HG03039 (cell line): ENCODE data around the gene CEMP1.

Source experiments
- ATAC-seq: cut with Tn5 transposase; IDR thresholded peaks from one replicate; pipeline ENCODE4 v1.9.1; 2021; ENCODE audit warnings: mild to moderate bottlenecking, moderate library complexity; ENCODE audit not compliant: unreplicated experiment

Gene CEMP1

DNA sequence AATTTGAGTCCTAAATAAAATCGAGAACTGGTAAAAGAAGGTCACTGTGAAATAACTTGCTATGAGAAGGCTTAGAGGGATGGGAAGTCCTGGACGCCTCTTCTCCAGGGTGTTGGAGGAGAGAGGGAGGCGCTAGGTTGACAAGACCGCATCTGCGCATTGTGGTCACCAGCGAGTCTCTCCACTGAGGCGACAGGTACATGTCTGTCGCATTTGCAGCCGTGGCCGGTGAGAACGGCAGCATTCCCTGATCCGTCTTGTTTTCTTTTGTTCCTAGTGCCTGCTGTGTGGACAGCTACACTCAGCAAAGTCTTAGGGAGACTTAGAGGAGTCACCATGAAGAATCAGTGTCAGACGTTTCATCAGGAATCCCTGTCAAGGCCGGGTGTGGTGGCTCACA lies 25.5 kb downstream of the CEMP1 start:
- no peak for ATAC-seq

DNA sequence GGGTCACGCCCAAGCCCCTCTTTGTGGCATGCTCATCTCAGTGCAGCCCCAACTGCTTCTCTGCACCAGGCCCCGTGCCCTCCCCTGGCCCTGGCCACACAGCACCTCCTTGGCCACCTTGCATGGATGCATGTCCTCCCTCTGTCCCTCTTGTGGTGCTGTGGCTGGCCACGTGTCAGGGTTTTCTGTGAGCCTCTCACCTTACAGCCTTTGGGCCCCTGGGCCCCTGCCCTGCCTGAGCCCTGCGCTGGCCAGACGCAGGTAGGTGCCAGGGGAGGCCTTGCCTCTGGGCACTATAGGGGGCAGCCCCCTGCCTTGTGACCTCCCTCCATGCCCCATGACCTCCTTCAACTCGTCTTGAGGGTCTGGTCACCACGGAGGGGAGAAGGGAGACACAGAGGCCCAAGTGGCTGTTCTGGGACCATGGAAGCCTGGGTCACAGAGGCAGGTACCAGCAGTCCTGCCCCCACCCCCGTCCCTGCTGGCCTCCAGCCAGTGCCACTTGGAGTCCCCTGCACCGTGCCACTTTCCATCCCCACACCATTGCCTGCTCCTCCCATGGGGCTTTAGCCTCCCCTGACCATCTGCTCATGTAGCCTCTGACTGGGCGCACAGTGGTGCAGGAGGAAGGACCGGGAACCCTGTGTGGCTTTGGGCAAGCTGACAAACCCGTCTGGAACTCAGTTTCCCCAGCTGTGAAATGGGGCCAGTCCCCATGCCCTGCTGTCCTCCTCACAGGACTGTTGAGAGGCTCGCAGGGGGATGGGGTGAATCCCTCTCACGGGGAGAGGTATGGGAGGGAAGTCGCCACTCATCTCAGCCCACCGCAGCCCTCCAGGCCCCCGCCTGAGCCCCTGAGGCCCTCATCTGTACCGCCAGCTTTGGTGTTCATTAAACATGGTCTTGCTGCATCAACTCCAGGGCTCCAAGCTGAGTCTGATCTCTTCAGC lies 29.0 kb downstream of the CEMP1 start:
- no peak for ATAC-seq

DNA sequence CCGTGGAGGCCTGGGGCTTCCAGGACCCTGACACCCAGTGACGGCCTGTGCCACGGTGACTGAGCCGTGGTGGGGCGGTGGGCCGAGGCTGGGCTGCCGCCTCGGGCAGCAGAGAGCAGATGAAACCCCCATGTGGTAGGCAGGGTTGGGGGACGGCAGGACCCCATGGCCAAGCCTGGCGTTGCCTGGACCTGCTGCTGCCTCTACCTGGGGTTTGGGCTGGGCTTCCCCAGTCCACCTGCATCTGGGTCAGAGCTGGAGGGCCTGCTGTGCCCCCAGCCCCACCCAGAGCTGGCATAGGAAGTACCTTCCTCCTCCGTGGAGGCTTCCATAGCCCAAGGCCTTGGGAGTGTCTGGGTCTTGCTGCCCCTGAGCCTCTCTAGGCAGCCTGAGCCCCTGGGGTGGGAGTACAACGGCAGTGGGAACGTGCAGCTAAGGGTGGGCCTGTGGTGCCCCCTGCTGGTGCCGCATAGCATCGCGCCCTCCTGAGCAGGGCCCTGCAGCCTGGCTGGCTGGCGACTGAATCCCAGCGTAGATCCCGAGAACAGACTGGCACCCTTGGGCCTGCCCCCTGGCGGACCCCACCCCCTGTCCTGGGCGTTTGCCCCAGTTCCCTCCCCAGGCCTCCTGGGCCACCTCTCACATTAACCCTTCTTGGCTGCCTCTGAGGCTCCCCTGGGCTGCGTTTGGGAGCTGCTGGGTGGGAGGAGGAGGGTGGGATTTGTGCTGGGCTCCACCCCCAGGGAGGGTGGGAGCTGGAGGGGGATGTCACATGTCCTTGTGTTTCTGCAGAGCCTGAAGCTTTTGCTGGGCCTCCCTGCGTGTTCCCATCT lies 30.1 kb downstream of the CEMP1 start:
- ATAC-seq, result no peak

DNA sequence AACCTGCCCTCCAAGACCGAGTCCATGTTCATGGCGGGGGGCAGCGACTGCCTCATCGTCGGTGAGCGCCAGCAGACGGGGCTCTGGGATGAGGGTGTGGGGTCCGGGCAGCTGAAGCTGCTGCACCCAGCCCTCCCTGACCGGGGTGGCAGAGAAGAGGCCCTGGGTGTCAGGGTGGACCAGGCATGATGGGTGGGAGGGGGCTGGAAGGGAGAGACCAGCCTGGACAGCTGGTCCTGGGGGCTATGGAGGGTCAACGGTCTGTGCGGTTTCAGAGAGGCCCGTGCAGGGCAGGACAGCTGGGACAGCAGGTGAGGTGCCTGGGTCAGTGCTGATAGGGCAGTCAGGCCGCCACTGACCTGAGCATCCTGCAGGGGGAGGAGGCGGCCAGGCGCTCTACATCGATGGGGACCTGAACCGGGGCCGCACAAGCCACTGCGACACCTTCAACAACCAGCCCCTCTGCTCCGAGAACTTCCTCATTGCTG lies 30.7 kb downstream of the CEMP1 start:
- no peak for ATAC-seq

DNA sequence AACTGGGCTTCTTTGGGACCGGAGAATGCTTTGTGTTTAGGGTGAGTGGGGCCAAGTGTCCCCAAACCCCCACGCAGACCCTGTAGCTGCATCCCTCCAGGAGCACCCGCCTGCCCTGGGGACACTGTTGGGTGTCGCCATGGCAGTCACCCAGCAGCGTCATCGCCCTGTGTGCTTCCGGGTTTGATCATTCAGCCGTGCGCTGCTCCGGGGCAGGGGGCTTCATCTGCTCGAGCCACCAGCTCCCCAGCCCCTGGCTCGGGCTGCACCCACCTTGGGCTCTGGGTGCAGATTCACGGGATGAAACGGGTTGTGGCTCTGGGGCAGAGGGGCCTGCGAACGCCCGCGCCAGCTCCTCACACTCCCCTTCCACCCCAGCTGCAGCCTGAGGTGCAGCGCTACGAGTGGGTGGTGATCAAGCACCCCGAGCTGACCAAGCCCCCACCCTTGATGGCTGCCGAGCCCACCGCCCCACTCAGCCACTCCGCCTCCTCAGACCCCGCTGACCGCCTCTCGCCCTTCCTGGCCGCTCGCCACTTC lies 31.2 kb downstream of the CEMP1 start:
- no peak for ATAC-seq

DNA sequence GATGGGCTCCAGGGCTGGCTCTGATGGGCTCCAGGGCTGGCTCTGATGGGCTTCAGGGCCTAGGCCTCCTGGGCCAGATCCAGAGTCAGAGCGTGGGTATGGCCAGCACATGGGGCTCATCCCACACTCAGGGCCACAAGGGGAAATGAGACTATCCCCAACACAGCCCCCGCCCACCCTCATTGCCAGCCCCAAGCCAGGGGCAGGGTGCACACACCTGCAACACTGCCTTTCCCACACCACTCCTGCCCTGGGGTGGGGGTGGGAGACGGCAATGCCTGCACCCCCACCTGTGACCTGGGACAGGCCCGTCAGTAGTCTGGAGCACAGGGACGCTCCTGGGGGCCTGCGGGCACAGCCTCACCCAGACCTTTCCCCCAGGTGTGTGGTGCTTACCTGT lies 31.8 kb downstream of the CEMP1 start:
- no peak for ATAC-seq

DNA sequence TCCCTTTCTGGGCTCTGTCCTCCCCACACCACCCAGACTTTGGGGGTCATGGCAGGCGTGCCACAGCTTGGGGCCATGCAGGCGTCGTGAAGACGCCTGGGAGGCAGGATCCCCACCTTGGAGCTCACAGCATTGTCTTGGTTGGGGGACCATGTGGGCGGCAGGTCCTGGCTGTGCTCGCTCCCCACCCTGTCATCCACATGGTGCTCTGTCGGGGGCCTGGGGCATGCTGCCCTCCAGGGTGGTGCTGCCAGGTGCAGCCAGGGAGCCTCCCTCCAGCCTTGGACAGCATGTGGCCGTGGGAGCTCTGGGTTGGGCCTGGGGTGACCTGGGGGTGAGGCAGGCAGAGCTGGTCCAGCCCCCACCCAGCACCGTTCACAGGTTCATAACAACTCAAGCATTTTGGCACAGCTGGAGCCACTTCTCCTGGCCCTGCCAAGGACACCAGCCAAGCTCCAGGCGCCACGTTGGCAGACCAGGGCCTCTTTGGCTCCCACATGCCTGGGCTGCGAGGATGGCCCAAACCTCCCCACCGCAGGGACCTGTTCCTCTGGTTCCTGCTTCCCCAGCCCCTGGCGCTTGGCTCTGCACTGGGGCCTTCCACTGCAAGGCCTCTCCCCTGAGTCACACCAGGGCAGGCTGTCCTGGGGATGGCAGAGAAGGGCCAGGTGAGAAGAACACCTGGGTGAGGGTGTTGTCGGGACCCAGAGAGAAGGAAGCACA lies 32.5 kb downstream of the CEMP1 start:
- ATAC-seq, result no peak

DNA sequence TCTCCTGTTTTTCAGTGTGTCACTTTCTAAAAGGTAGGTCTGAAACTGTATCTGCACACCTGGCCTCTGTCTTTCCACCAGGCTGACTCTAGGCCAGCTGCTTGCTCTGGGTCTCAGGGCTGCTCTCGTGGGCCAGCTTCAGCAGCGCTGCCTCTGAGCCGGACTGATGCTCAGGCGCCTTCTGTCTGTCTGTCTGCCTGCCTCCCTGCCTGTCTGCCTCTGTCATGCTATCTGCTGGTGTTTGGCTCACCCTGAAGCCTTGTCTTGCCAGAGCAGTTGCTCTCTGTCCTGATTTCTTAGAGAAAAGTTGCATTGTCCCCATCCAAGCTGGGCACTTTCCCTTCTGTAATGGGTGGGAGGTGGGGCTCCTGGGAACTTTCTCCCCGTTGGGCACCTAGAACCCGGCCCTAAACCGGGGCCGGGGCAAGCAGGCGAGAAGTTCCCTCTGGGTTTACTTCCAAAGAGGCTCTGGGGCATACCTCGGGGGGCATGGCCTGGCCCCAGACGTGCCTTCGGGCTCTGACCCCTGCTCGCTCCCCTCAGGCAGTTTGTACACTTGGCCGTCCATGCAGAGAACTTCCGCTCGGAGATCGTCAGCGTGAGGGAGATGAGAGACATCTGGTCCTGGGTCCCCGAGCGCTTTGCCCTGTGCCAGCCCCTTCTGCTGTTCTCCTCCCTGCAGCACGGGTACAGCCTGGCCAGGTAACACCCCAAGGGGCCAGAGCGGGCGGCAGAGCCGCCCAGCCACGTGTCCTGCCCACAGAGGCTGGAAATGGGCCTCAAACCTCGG lies 33.3 kb downstream of the CEMP1 start:
- ATAC-seq, result no peak

DNA sequence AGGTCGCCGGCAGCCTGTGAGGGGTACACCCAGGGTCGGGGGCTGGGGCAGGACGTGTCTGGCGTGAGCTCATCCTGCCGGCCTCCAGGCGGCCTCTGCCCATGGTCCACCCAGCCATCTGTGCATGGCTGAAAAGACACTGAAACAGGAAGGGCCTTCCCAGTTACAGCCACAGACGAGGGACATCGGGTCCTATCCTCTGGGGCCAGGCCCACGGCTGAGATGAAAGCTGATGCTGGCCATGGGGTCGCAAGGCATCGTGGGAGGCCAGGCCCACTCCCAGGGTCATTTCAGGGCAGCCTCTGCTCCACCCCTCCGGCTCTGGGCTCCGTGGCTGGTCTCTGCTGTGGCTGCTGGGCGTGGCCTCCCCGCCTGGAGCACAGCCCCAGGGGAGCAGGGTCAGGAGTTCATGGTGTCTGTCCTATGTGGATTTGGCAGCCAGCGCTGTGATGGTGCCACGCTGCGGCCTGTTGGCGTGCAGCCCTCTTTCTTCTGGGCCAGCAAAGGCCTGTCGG lies 34.0 kb downstream of the CEMP1 start:
- ATAC-seq, result no peak

DNA sequence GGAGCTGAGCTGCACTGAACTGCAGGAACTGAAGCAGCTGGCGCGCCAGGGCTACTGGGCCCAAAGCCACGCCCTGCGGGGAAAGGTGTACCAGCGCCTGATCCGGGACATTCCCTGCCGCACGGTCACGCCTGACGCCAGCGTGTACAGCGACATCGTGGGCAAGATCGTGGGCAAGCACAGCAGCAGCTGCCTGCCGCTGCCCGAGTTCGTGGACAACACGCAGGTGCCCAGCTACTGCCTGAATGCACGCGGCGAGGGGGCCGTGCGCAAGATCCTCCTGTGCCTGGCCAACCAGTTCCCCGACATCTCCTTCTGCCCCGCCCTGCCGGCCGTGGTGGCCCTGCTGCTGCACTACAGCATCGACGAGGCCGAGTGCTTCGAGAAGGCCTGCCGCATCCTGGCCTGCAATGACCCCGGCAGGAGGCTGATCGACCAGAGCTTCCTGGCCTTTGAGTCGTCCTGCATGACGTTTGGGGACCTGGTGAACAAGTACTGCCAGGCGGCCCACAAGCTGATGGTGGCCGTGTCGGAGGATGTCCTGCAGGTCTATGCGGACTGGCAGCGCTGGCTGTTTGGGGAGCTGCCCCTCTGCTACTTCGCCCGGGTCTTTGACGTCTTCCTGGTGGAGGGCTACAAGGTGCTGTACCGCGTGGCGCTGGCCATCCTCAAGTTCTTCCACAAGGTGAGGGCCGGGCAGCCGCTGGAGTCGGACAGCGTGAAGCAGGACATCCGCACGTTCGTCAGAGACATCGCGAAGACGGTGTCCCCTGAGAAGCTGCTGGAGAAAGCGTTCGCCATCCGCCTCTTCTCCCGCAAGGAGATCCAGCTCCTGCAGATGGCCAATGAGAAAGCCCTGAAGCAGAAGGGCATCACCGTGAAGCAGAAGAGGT lies 34.7 kb downstream of the CEMP1 start:
- ATAC-seq, result no peak

DNA sequence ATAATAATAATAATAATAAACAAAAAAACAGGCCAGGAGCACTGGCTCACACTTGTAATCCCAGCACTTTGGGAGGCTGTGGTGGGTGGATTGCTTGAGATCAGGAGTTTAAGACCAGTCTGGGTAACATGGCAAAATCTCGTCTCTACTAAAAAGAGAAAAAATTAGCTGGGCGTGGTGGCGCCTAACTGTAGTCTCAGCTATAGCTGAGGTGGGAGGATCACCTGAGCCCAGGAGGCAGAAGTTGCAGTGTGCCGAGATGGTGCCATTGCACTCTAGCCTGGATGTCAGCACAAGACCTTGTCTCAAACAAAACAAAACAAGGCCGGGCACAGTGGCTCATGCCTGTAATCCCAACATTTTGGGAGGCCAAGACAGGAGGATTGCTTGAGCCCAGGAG lies 36.2 kb downstream of the CEMP1 start:
- ATAC-seq, result no peak

DNA sequence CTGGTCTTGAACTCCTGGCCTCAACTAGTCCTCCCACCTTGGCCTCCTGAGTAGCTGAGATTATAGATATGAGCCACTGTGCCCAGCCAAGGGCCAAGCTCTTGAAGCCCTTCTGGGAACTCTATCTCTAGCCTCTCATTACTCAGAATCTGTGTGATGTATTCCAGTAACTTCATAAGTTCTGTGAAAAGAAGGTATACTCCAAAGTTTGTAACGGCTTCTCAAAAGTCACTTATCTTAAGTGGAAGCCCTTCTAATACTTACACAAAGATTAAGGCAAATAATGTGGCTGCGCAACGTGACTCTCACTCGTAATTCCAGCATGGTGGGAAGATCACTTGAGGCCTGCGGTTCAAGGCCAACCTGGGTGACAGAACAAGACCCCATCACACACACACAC lies 36.6 kb downstream of the CEMP1 start:
- no peak for ATAC-seq

DNA sequence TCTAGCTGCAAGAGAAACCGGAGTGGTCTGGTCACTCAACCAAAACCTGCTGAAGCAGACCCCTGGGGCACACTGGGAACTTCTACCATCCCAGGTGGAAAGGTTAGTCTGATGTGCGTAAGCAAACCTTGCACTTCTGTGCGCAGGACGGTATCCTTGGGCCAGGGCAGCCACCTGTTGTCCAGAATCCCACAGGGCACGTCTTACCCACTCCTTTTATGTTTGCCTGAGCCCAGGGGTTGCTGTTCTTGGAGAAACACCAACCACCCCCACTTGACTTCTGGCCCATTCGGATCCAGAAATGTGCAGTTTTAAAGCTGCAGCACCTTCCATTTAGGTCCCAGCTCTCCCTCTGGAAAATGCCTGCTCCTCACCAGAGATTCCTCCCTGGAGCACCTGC lies 37.6 kb downstream of the CEMP1 start:
- ATAC-seq, result no peak

DNA sequence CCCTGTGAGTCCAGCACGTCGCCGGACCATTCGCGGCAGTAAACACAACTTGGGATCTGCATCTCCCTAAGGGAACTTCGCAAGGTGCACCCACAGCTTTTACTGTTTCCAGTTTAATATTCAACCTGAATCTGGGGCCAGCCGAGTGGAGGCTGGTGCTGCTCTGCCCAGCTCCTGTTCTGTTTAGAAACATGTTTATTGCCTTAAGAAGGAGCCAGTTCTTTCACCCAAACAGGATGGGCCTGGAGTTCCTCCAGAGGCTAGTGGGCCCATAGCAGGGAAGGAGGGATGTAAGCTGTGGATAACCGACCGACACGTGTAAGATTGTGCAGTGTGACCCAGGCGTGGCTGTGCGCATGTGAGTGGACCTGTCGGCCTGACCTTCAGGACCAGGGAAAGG lies 38.9 kb downstream of the CEMP1 start:
- no peak for ATAC-seq

DNA sequence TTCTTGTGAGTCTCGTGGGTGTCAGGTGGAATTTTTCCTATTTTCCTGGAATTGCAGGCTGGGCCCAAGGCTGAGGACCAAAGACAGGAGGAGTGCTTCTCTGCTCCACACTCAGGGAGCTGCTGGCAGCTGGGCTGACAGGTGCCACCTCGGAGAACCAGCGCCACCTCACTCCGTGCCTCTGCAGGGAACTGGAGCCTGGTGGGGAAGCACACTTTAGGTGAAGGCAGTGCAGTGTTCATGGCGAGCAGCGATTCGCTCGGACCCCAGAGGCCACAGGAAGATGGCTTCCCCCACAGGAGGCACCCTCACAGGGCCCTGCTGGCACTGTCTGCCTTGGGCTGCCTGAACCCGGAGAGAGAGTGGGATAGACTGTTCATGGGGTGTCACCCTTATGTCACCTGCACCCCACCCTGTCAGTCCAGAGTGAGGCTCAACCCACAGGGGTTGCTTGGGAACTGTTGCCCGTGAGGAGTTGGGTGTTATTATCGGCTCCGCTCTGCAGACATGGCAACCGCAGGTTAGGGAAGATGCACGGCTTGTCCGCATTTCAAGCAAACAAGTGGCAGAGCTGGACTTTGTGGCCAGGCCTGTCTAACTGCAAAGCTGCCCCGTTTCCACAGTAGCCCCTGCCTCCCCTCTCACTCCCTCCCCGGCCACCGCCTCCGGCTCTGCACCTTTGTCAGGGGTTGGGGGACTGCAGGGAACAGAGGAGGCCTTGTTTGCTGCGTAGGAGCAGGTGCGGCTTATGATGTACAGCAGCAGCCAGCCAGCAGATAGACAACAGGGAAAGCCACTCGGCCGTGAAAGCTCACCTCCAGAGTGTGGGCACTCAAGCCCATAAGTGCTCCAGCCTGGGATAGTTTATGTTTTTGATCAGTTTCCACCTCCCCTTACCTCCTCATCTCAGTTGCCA lies 40.8 kb downstream of the CEMP1 start:
- ATAC-seq, result no peak

DNA sequence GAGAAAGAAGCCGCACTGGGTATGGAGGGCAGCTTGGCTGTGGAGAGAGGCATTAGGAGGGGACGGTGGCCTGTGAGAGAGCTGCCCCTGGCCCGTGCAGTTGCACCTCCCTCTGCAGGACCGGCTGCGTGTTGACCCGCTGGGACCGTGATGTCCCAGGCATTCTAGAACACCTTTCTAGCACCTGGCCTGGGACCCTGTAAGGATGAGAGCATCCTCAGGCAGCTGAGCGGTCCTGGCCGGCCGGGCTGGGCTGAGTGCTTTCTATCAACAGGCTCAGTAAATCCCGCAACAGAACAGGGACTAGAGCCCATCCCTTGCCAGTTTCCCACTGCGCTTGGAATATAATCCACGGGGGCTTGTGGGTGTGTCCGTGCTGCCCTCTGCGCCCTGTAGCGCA lies 41.6 kb downstream of the CEMP1 start:
- ATAC-seq, result no peak

DNA sequence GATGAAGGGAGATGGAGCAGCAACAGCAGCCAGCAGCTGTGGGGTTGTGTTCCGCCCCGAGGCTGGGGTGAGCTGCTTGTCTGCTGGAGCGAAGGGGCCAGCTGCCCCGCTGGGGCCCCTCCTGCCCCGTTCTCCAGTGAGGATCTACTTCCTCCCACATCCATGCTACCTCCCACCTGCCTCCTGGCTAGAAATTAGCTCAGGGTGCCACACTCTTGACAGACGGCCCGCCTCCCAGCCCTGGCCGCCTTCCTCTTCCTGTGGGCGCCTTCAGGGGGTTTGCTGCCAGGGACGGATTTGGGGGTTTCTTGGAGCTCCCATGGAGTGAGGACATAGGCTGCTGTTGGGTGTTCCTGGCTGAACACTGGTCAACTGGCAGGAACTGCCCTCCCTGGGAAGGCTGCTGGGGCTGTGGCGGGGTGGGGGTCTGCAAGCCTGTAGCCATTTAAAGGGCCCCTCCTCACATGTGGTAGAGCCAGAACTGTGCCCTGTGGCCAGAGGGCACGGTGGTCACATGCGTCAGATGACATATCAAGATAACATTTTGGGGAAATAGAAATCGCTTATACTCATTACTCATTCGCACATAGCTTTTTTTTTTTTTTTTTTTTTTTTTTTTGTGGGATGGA lies 43.2 kb downstream of the CEMP1 start:
- no peak for ATAC-seq

DNA sequence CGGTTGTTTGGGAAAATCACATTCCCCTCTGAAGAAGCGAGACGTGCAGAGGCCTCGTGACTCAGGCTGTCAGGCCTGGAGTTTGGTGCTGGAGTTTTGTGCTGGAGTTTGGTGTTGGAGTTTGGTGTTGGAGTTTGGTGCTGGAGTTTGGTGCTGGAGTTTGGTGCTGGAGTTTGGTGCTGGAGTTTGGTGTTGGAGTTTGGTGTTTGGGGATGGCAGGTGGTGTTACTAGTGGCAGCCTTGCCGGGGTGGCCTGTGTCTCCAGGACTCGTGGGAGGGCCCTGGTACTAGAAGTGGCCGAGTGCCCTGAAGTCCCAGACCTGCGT lies 43.7 kb downstream of the CEMP1 start:
- ATAC-seq, result no peak
